MM.1S (cell line): Measurements from ENCODE around the gene RUNX2.

Experiments
- EZH2 ChIP-seq: fragments of 300-600 bp; sonication (generic); optimal IDR thresholded peaks from 2 replicates; pipeline ENCODE3; 2017; ENCODE audit warnings: low read depth, mild to moderate bottlenecking, antibody characterized with exemption, low read length, mixed read lengths
- TF ChIP-seq, protein P1 (sequence below): fragments of 300-600 bp; sonication (generic); IDR thresholded peaks from 2 replicates; pipeline ENCODE4 v1.5.1; 2016; ENCODE audit warnings: antibody characterized with exemption, low read length, mixed read lengths

GRCh38 chr6:45505470-45505869 is 177.3 kb downstream of the RUNX2 start:
- TF ChIP-seq EZH2: no peak
- TF ChIP-seq, protein P1, sequence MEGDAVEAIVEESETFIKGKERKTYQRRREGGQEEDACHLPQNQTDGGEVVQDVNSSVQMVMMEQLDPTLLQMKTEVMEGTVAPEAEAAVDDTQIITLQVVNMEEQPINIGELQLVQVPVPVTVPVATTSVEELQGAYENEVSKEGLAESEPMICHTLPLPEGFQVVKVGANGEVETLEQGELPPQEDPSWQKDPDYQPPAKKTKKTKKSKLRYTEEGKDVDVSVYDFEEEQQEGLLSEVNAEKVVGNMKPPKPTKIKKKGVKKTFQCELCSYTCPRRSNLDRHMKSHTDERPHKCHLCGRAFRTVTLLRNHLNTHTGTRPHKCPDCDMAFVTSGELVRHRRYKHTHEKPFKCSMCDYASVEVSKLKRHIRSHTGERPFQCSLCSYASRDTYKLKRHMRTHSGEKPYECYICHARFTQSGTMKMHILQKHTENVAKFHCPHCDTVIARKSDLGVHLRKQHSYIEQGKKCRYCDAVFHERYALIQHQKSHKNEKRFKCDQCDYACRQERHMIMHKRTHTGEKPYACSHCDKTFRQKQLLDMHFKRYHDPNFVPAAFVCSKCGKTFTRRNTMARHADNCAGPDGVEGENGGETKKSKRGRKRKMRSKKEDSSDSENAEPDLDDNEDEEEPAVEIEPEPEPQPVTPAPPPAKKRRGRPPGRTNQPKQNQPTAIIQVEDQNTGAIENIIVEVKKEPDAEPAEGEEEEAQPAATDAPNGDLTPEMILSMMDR: no peak
